PC-3 (cell line): ENCODE results near the gene CSRP3. TPM values are rescaled to one million over a fixed set of nuclear protein-coding genes. Genes with fewer than 3 reads are reported as not detected.

Experiments
- ATAC-seq: fragments of 200-7000 bp; cut with Tn5 transposase; 2 replicates; pipeline ENCODE4 v1.9.1; 2020; ENCODE audit warnings: mild to moderate bottlenecking, moderate library complexity
- BruUV-seq: library from RNA; stranded (reverse); fragments of 400-500 nt; replicated peaks from 2 replicates; lab custom pipeline; 2021; lab: Mats Ljungman, UMichigan
- CTCF ChIA-PET: fragments of 300-600 bp; sonication (Branson Sonifier 250); formaldehyde crosslinking; loops from one replicate; lab custom pipeline; 2022; ENCODE audit warnings: antibody characterized with exemption; lab: Charles Lee
- POLR2A ChIA-PET: fragments of 300-600 bp; sonication (Branson Sonifier 250); formaldehyde crosslinking; loops from one replicate; lab custom pipeline; 2022; ENCODE audit warnings: antibody characterized with exemption; ENCODE audit not compliant: unreplicated experiment; lab: Charles Lee
- DNase-seq: peaks from one replicate; pipeline ENCODE4 v3.0.0-alpha.2; 2015
- H2AFZ ChIP-seq: fragments of 300-600 bp; sonication (generic); 2 replicates; pipeline ENCODE4 v1.6.0; 2016; ENCODE audit warnings: antibody characterized with exemption, low read length
- H3F3A ChIP-seq: fragments of 300-600 bp; sonication (generic); one replicate; pipeline ENCODE4 v1.6.0; 2017; ENCODE audit warnings: antibody characterized with exemption, low read length, control low read depth, mild to moderate bottlenecking; ENCODE audit not compliant: unreplicated experiment
- H3K27ac ChIP-seq: fragments of 300-600 bp; sonication (generic); 2 replicates; pipeline ENCODE4 v1.5.1; 2016; ENCODE audit warnings: mild to moderate bottlenecking, low read length
- H3K27me3 ChIP-seq: fragments of 300-600 bp; sonication (generic); 2 replicates; pipeline ENCODE4 v1.6.1; 2016; ENCODE audit warnings: low read length, mixed read lengths
- H3K36me3 ChIP-seq: fragments of 300-600 bp; sonication (generic); 2 replicates; pipeline ENCODE4 v1.6.1; 2016; ENCODE audit warnings: low read depth, mixed run types, low read length, mixed read lengths
- H3K4me1 ChIP-seq: fragments of 300-600 bp; sonication (generic); 2 replicates; pipeline ENCODE4 v1.5.1; 2016; ENCODE audit warnings: low read length; ENCODE audit not compliant: insufficient read depth
- H3K4me2 ChIP-seq: fragments of 300-600 bp; sonication (generic); 2 replicates; pipeline ENCODE4 v1.6.0; 2016; ENCODE audit warnings: low read length
- H3K4me3 ChIP-seq: fragments of 300-600 bp; sonication (generic); 2 replicates; pipeline ENCODE4 v1.5.1; 2016; ENCODE audit warnings: mild to moderate bottlenecking, low read length, mixed read lengths
- H3K79me2 ChIP-seq: fragments of 300-600 bp; sonication (generic); 2 replicates; pipeline ENCODE4 v1.6.1; 2017; ENCODE audit warnings: low read length, mixed read lengths
- H3K9ac ChIP-seq: fragments of 300-600 bp; sonication (generic); 2 replicates; pipeline ENCODE4 v1.6.0; 2016; ENCODE audit warnings: mild to moderate bottlenecking, low read length
- H3K9me2 ChIP-seq: fragments of 300-600 bp; sonication (generic); replicated peaks from 2 replicates; pipeline ENCODE4 v1.6.1; 2016; ENCODE audit warnings: mixed run types, low read length, mixed read lengths
- H3K9me3 ChIP-seq: fragments of 300-600 bp; sonication (generic); 2 replicates; pipeline ENCODE4 v1.6.1; 2016; ENCODE audit warnings: low read length, mixed read lengths
- H4K20me1 ChIP-seq: fragments of 300-600 bp; sonication (generic); 2 replicates; pipeline ENCODE4 v1.6.1; 2016; ENCODE audit warnings: low read length, mixed read lengths
- CTCF ChIP-seq: fragments of 300-600 bp; sonication (generic); conservative IDR thresholded peaks from 2 replicates; pipeline ENCODE4 v1.5.1; 2017; ENCODE audit warnings: antibody characterized with exemption, low read depth, mild to moderate bottlenecking, low read length
- EZH2 ChIP-seq: fragments of 300-600 bp; sonication (generic); IDR thresholded peaks from one replicate; pipeline ENCODE4 v1.6.1; 2017; ENCODE audit warnings: antibody characterized with exemption, mild to moderate bottlenecking, low read length; ENCODE audit not compliant: unreplicated experiment
- EZH2phosphoT487 ChIP-seq: fragments of 300-600 bp; sonication (generic); IDR thresholded peaks from 2 replicates; pipeline ENCODE4 v1.6.1; 2018; ENCODE audit warnings: mild to moderate bottlenecking, antibody characterized with exemption, low read length, borderline replicate concordance
- intact Hi-C: fragments of 100-400 bp; cut with micrococcal nuclease; formaldehyde crosslinking; loops from 2 replicates; pipeline ENCODE4 v1.9.0; 2023
- total RNA-seq: library from RNA; depleted of rRNA; stranded (reverse); fragments of >200 nt; gene quantifications from 2 replicates; pipeline ENCODE4 v1.2.3, GENCODE V29; 2014

Gene CSRP3
- total RNA-seq, 1 experiment from 2014 or later: not detected

- Histone ChIP-seq H2AFZ (no peak overlapping the region), H3K9me3 (no peaks in the 10 kb centered on the region), H3K4me2 (no peak overlapping the region), H3K79me2 (no peaks in the 10 kb centered on the region), H3K9ac (no peak overlapping the region), H3K4me3 (no peak overlapping the region), H4K20me1 (no peaks in the 10 kb centered on the region), H3K27ac (no peak overlapping the region), H3K4me1 (no peaks in the 10 kb centered on the region), H3F3A (no peaks in the 10 kb centered on the region), H3K36me3 (peaks cover 14% of the 10 kb centered on the region; the same call in 1 of the 2 replicates), H3K27me3 (no peaks in the 10 kb centered on the region), H3K9me2 (no peaks in the 10 kb centered on the region)
- intact Hi-C loops: no loop called here
- no peak for TF ChIP-seq EZH2
- no peak for TF ChIP-seq EZH2phosphoT487
- no peak for TF ChIP-seq CTCF
- ChIA-PET POLR2A (no interaction called here), CTCF (no interaction called here)
- no peak for DNase-seq
- BruUV-seq: no TSS peak
- ATAC-seq: no peak
Observed at GRCh38 chr11:19164881-19165280, 36.9 kb downstream of the CSRP3 start.

- H3K4me1 ChIP-seq: no peaks in the 10 kb centered on the region
- no peak overlapping the region for H2AFZ ChIP-seq
- H3K27me3 ChIP-seq: no peaks in the 10 kb centered on the region
- H3K9me2 ChIP-seq: no peaks in the 10 kb centered on the region
- intact Hi-C loops: no loop called here
- H3K4me2 ChIP-seq: no peak overlapping the region
- no TSS peak for BruUV-seq
- H3K36me3 ChIP-seq: peaks cover 12% of the 10 kb centered on the region; the same call in 1 of the 2 replicates
- no peaks in the 10 kb centered on the region for H4K20me1 ChIP-seq
- H3K4me3 ChIP-seq: no peak overlapping the region
- CTCF ChIA-PET: no interaction called here
- no peaks in the 10 kb centered on the region for H3F3A ChIP-seq
- H3K9ac ChIP-seq: no peak overlapping the region
- POLR2A ChIA-PET: no interaction called here
- DNase-seq (no peak), ATAC-seq (no peak)
- TF ChIP-seq EZH2 (no peak), EZH2phosphoT487 (no peak), CTCF (no peak)
- no peaks in the 10 kb centered on the region for H3K79me2 ChIP-seq
- H3K9me3 ChIP-seq: no peaks in the 10 kb centered on the region
- no peak overlapping the region for H3K27ac ChIP-seq
Observed at GRCh38 chr11:19164230-19164855, 37.4 kb downstream of the CSRP3 start.

DNA sequence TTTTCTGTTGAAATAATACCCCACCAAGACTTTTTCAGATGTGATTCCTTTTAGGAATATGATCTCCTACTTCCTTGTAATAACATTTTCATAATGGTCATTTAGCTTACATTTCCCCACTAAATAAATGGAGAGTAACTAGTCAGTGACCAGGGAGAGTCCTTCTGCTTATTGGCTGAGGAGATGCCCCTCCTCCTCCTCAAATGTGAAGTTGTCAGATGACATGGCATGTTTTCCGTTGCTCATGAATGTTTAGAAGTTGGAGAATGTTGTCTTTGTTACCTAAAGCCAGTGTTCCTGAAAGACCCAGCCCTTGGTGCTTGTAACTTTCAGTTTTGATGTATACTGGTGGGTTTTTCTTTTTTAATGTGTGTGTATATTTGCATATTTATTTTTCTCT is 38.2 kb downstream of the CSRP3 start:
- Histone ChIP-seq H3K4me3 (no peak overlapping the region), H2AFZ (no peak overlapping the region), H3K9me3 (no peaks in the 10 kb centered on the region), H3K79me2 (no peaks in the 10 kb centered on the region), H3K9me2 (no peaks in the 10 kb centered on the region), H3K4me2 (no peak overlapping the region), H3K27me3 (no peaks in the 10 kb centered on the region), H3F3A (no peaks in the 10 kb centered on the region), H4K20me1 (no peaks in the 10 kb centered on the region), H3K36me3 (peaks cover 8% of the 10 kb centered on the region; the same call in 1 of the 2 replicates), H3K9ac (no peak overlapping the region), H3K4me1 (no peaks in the 10 kb centered on the region), H3K27ac (no peak overlapping the region)
- intact Hi-C loops: no loop called here
- ATAC-seq: no peak
- no TSS peak for BruUV-seq
- ChIA-PET CTCF (no interaction called here), POLR2A (no interaction called here)
- TF ChIP-seq EZH2phosphoT487: no peak
- no peak for TF ChIP-seq CTCF
- no peak for TF ChIP-seq EZH2
- DNase-seq: no peak
